Common myeloid progenitor, CD34-positive (primary cell): ENCODE results near the gene SUPT20HL1. TPM values are rescaled to one million over a fixed set of nuclear protein-coding genes. Genes with fewer than 3 reads are reported as not detected.
"Not testable (repeated sequence)": the region's sequence is repeated elsewhere in the genome, so short reads cannot be mapped to it uniquely, and the experiment has no call there.

Experiments
- CTCF ChIA-PET: fragments of 350-600 bp; sonication (Branson Sonifier 250); formaldehyde crosslinking; loops from one replicate; lab custom pipeline; 2021; ENCODE audit warnings: antibody characterized with exemption; lab: Charles Lee
- POLR2A ChIA-PET: fragments of 350-600 bp; sonication (Branson Sonifier 250); formaldehyde crosslinking; loops from one replicate; lab custom pipeline; 2021; ENCODE audit warnings: antibody characterized with exemption; lab: Charles Lee
- DNase-seq, 3 donors: peaks; one replicate each; pipeline versions ENCODE4 v3.0.0 to v3.0.0-alpha.2; 2013
- H3K27ac ChIP-seq, 2 experiments: 1 replicate in 1 of 2; 2 replicates in 1 of 2; pipeline ENCODE4 v1.7.0; 2013; ENCODE audit warnings: inconsistent platforms in 2 of 2, low read length in 2 of 2, mild to moderate bottlenecking in 2 of 2, low read depth in 1 of 2, moderate library complexity in 1 of 2; ENCODE audit not compliant: severe bottlenecking in 2 of 2, insufficient read depth in 1 of 2, poor library complexity in 1 of 2
- H3K27me3 ChIP-seq, 5 experiments: replicated peaks in 2 of 5; 1 replicate in 3 of 5; 2 replicates in 2 of 5; pipeline versions ENCODE4 v1.6.1 to v1.7.0; 2013; ENCODE audit warnings: low read length in 4 of 5, mild to moderate bottlenecking in 2 of 5, moderate library complexity in 2 of 5, inconsistent platforms in 1 of 5; ENCODE audit not compliant: insufficient read depth in 5 of 5, control insufficient read depth in 4 of 5
- H3K36me3 ChIP-seq, 4 experiments: 1 replicate in 2 of 4; 2 replicates in 2 of 4; pipeline versions ENCODE4 v1.6.1 to v1.7.0; 2013; ENCODE audit warnings: low read length in 3 of 4, control low read depth in 1 of 4, mild to moderate bottlenecking in 1 of 4; ENCODE audit not compliant: control insufficient read depth in 4 of 4, insufficient read depth in 4 of 4
- H3K4me1 ChIP-seq, 4 experiments: 1 replicate in 3 of 4; 2 replicates in 1 of 4; pipeline versions ENCODE4 v1.6.1 to v1.7.1; 2013; ENCODE audit warnings: low read length in 3 of 4, mild to moderate bottlenecking in 3 of 4, control low read depth in 1 of 4, inconsistent platforms in 1 of 4, moderate library complexity in 1 of 4; ENCODE audit not compliant: control insufficient read depth in 4 of 4, insufficient read depth in 4 of 4; ENCODE audit errors: control extremely low read depth in 1 of 4
- H3K4me3 ChIP-seq, 7 experiments: 1 replicate in 4 of 7; 2 replicates in 3 of 7; pipeline versions ENCODE4 v1.5.1 to v1.7.0; 2013; ENCODE audit warnings: mild to moderate bottlenecking in 7 of 7, low read length in 6 of 7, moderate library complexity in 6 of 7, inconsistent platforms in 2 of 7, low read depth in 2 of 7, control low read depth in 1 of 7; ENCODE audit not compliant: insufficient read depth in 4 of 7, control insufficient read depth in 1 of 7; ENCODE audit errors: extremely low read depth in 1 of 7
- H3K9me3 ChIP-seq, 5 experiments: 1 replicate in 4 of 5; 2 replicates in 1 of 5; pipeline versions ENCODE4 v1.6.1 to v1.7.1; 2013; ENCODE audit warnings: low read length in 4 of 5, mild to moderate bottlenecking in 2 of 5, inconsistent platforms in 1 of 5, low read depth in 1 of 5, moderate library complexity in 1 of 5; ENCODE audit not compliant: control insufficient read depth in 4 of 5, insufficient read depth in 2 of 5; ENCODE audit errors: control extremely low read depth in 1 of 5
- WGBS: methylation state at CpG from one replicate; pipeline ENCODE4 v1.1.5; 2013; ENCODE audit not compliant: insufficient coverage; 5-methylcytosine and 5-hydroxymethylcytosine counted together
- polyA plus RNA-seq: library from polyadenylated mRNA; unstranded; fragments of 120-200 nt; gene quantifications from one replicate; pipeline ENCODE4 v1.2.1, GENCODE V29; 2013

Gene SUPT20HL1
- polyA plus RNA-seq: not detected

- H3K27ac ChIP-seq: no peak within 1 kb of the TSS
- no peaks in the 10 kb centered on the region for H3K36me3 ChIP-seq
- peaks cover 0 to 3% (median 0%) of the 10 kb centered on the region in 4 experiments for H3K4me1 ChIP-seq
- H3K4me3 ChIP-seq: no peak within 1 kb of the TSS
- H3K27me3 ChIP-seq: peaks cover 0 to 5% (median 0%) of the 10 kb centered on the region in 5 experiments
- H3K9me3 ChIP-seq: peaks cover 0 to 2% (median 0%) of the 10 kb centered on the region in 5 experiments
- WGBS: 100% methylated on average over 1 of the region's 3 CpGs
- no peak for DNase-seq
- CTCF ChIA-PET: no interaction called here
- POLR2A ChIA-PET: no interaction called here
Observed at GRCh38 chrX:24360272-24360671, at the start of gene SUPT20HL1. Gene SUPT20HL1 (plus strand): TSS chrX:24360639. CDS start chrX:24362761, 2,122 bp downstream.

- 79% methylated on average over 3 of the region's 3 CpGs for WGBS
- peaks cover 0 to 14% (median 0%) of the 10 kb centered on the region in 5 experiments for H3K27me3 ChIP-seq
- H3K9me3 ChIP-seq, H3K4me3 ChIP-seq, H3K36me3 ChIP-seq, H3K27ac ChIP-seq, H3K4me1 ChIP-seq, DNase-seq, POLR2A ChIA-PET: not testable (repeated sequence)
- CTCF ChIA-PET: interaction anchor here (1.1 kb wide), 1 partner anchor 61 kb away, joined by 3 read pairs; no protein-coding TSS in a partner anchor
Observed at GRCh38 chrX:24310916-24311315, 49.5 kb upstream of the SUPT20HL1 start.

- H3K27ac ChIP-seq, POLR2A ChIA-PET, H3K4me1 ChIP-seq, H3K9me3 ChIP-seq, H3K36me3 ChIP-seq, DNase-seq, H3K4me3 ChIP-seq: not testable (repeated sequence)
- WGBS: 76% methylated on average over 15 of the region's 22 CpGs
- peaks cover 0 to 14% (median 0%) of the 10 kb centered on the region in 5 experiments for H3K27me3 ChIP-seq
- CTCF ChIA-PET: interaction anchor here (1.1 kb wide), 1 partner anchor 60 kb away, joined by 3 read pairs; no protein-coding TSS in a partner anchor
Observed at GRCh38 chrX:24311507-24312248, 48.8 kb upstream of the SUPT20HL1 start.

- H3K9me3 ChIP-seq, H3K4me1 ChIP-seq, DNase-seq, POLR2A ChIA-PET, H3K36me3 ChIP-seq, H3K27ac ChIP-seq, H3K4me3 ChIP-seq: not testable (repeated sequence)
- CTCF ChIA-PET: interaction anchor here (1.1 kb wide), 1 partner anchor 60 kb away, joined by 3 read pairs; no protein-coding TSS in a partner anchor
- peaks cover 0 to 14% (median 0%) of the 10 kb centered on the region in 5 experiments for H3K27me3 ChIP-seq
- 91% methylated on average over 4 of the region's 6 CpGs for WGBS
Observed at GRCh38 chrX:24312249-24312607, 48.2 kb upstream of the SUPT20HL1 start.

- H3K27ac ChIP-seq: no peak within 1 kb of the TSS
- 86% methylated on average over 35 of the region's 39 CpGs for WGBS
- no peak within 1 kb of the TSS for H3K4me3 ChIP-seq
- H3K9me3 ChIP-seq: no peaks in the 10 kb centered on the region
- ChIA-PET CTCF (interaction anchor here (1.3 kb wide), 1 partner anchor 210 kb away, joined by 3 read pairs; no protein-coding TSS in a partner anchor), POLR2A (no interaction called here)
- no peaks in the 10 kb centered on the region for H3K36me3 ChIP-seq
- H3K27me3 ChIP-seq: peaks cover 0 to 21% (median 0%) of the 10 kb centered on the region in 5 experiments
- peaks cover 0 to 4% (median 0%) of the 10 kb centered on the region in 4 experiments for H3K4me1 ChIP-seq
- DNase-seq: no peak
Observed at GRCh38 chrX:24314019-24314635, 46.3 kb upstream of the SUPT20HL1 start, which contains the start of gene SUPT20HL2. Gene SUPT20HL2 (minus strand): TSS chrX:24314069. CDS start chrX:24313315, 754 bp downstream.

GRCh38 chrX:24316111-24316510 is 44.3 kb upstream of the SUPT20HL1 start:
- no peaks in the 10 kb centered on the region for H3K36me3 ChIP-seq
- H3K9me3 ChIP-seq: no peaks in the 10 kb centered on the region
- POLR2A ChIA-PET: no interaction called here
- no peak overlapping the region for H3K27ac ChIP-seq
- no peaks in the 10 kb centered on the region for H3K4me1 ChIP-seq
- WGBS: no CpG with 5 or more reads among the region's 1 CpG
- CTCF ChIA-PET: no interaction called here
- no peak overlapping the region for H3K4me3 ChIP-seq
- H3K27me3 ChIP-seq: peaks cover 0 to 18% (median 0%) of the 10 kb centered on the region in 5 experiments
- DNase-seq: no peak
